Cardiac muscle cell (in vitro differentiated cells and primary cell): ENCODE data around the gene PTTG1IP2. TPM values are rescaled to one million over a fixed set of nuclear protein-coding genes. Genes with fewer than 3 reads are reported as not detected.
A peak's percentile ranks its signal among the peaks of the same experiment; 100 is the strongest.

ENCODE experiments used
- DNase-seq, 2 donors: peaks; one replicate each; pipeline versions ENCODE4 v3.0.0 to v3.0.0-alpha.2; 2010 to 2017; ENCODE audit warnings: low read depth in 1 of 2, low spot score in 1 of 2
- H3K27ac ChIP-seq: fragments of 200-600 bp; sonication (generic); 2 replicates; pipeline ENCODE4 v1.5.1; 2016
- H3K27me3 ChIP-seq: fragments of 200-600 bp; sonication (generic); 2 replicates; pipeline ENCODE4 v1.6.0; 2016; ENCODE audit warnings: control low read depth
- H3K36me3 ChIP-seq: fragments of 200-600 bp; sonication (generic); 2 replicates; pipeline ENCODE4 v1.5.1; 2016; ENCODE audit warnings: control low read depth
- H3K4me1 ChIP-seq: fragments of 200-600 bp; sonication (generic); 2 replicates; pipeline ENCODE4 v1.8.1; 2017; ENCODE audit warnings: low read depth, mild to moderate bottlenecking, mixed run types
- H3K4me3 ChIP-seq: fragments of 200-600 bp; sonication (generic); 2 replicates; pipeline ENCODE4 v1.5.1; 2016; ENCODE audit warnings: mild to moderate bottlenecking
- H3K9me3 ChIP-seq: fragments of 200-600 bp; sonication (generic); 2 replicates; pipeline ENCODE4 v1.5.1; 2017; ENCODE audit warnings: low read depth, mild to moderate bottlenecking, control low read depth
- polyA plus RNA-seq: library from polyadenylated mRNA; unstranded; fragments of >200 nt; fragmentation: Nextera tagmentation; extraction: Ambion mirVana; gene quantifications from 2 replicates; pipeline ENCODE4 v1.2.1, GENCODE V29; 2016
- total RNA-seq: library from RNA; depleted of rRNA; stranded (reverse); fragments of >200 nt; gene quantifications from 2 replicates; pipeline ENCODE4 v1.2.3, GENCODE V29; 2016
- TF ChIP-seq, protein P1 (sequence below): IDR thresholded peaks from 2 replicates; pipeline ENCODE4 v1.5.1; 2012; ENCODE audit warnings: low read depth, mild to moderate bottlenecking, low read length

PTTG1IP2 gene
- total and polyA plus RNA-seq, 2 experiments from 2014 or later = not detected

DNA sequence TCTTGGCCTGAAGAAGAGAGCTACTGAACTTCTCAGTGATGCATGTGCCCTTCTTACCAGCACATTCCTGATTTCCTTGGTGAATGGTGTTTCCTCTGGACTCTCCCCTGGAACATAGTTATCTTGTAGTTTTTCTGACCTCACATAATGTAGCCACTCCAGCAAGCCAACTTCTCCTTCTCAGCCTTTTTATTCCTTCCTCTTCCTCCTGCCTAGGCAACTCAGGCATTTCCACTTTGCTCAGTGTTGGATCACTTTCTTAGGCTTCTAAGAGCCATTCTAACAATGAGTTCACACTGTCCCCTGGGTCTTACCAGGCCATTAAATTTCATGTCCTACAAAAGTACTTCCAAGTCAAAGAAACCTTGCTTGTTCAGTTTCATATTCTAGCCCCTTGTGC lies 3.6 kb upstream of the PTTG1IP2 start:
- no peak overlapping the region for H3K27ac ChIP-seq
- no peaks in the 10 kb centered on the region for H3K9me3 ChIP-seq
- no peaks in the 10 kb centered on the region for H3K36me3 ChIP-seq
- TF ChIP-seq, protein P1, sequence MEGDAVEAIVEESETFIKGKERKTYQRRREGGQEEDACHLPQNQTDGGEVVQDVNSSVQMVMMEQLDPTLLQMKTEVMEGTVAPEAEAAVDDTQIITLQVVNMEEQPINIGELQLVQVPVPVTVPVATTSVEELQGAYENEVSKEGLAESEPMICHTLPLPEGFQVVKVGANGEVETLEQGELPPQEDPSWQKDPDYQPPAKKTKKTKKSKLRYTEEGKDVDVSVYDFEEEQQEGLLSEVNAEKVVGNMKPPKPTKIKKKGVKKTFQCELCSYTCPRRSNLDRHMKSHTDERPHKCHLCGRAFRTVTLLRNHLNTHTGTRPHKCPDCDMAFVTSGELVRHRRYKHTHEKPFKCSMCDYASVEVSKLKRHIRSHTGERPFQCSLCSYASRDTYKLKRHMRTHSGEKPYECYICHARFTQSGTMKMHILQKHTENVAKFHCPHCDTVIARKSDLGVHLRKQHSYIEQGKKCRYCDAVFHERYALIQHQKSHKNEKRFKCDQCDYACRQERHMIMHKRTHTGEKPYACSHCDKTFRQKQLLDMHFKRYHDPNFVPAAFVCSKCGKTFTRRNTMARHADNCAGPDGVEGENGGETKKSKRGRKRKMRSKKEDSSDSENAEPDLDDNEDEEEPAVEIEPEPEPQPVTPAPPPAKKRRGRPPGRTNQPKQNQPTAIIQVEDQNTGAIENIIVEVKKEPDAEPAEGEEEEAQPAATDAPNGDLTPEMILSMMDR = no peak
- no peaks in the 10 kb centered on the region for H3K27me3 ChIP-seq
- no peaks in the 10 kb centered on the region for H3K4me1 ChIP-seq
- no peak for DNase-seq
- no peak overlapping the region for H3K4me3 ChIP-seq

DNA sequence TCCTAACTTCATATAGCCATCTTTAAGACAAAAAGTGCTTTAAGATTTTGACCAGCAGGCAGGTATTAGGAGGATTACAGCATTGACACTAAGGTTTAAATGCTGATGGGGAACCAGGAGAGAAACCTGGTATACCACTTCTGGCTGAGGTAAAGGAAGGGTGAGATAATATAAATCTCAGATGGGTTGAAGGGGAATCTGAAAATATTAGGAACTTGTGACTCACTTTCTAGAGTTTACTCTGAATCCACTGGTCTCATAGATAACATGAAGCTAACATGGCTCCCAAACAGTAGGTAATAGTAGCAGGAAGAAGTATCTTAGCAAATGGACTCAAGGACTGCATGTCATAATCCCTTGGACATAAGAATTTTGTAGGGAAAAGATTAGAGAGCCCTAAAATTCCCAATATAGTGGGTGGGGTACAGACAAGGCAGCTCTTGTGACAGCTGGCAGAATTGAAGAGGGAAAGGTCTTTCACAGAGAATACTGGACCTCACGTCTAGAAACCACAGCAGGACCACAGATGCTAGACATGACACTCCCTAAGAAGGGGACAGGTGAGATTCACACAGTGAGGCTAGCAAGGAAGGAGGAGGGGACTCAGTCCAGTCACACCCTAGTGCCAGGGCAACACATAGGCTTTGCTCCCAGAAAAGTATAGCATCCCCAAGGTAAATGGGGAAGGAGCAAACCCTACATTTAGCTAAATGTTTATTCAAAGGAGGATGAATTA lies 3.5 kb downstream of the PTTG1IP2 start:
- no peaks in the 10 kb centered on the region for H3K27me3 ChIP-seq
- no peak for DNase-seq
- no peaks in the 10 kb centered on the region for H3K4me1 ChIP-seq
- H3K9me3 ChIP-seq = no peaks in the 10 kb centered on the region
- H3K27ac ChIP-seq = no peak overlapping the region
- TF ChIP-seq, protein P1 = no peak
- no peaks in the 10 kb centered on the region for H3K36me3 ChIP-seq
- H3K4me3 ChIP-seq = no peak overlapping the region

DNA sequence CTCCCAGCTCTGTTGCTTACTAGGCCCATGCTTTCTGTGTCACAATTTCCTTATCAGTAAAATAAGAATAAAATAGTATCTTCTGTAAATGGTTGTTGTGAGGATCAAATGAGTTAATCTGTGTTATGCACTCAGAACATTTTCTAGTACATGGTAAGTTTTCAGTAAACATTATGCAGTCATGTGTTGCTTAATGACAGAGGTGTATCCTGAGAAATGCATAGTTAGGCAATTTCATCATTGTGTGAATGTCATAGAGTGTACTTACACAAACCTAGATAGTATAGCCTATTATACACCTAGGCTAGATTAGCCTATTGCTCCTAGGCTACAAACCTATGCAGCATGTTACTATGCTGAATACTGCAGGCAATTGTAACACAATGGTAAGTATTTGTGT lies 4.4 kb downstream of the PTTG1IP2 start:
- Histone ChIP-seq H3K4me1 (no peaks in the 10 kb centered on the region), H3K27ac (no peak overlapping the region), H3K9me3 (no peaks in the 10 kb centered on the region), H3K27me3 (no peaks in the 10 kb centered on the region), H3K4me3 (no peak overlapping the region), H3K36me3 (no peaks in the 10 kb centered on the region)
- TF ChIP-seq, protein P1 = no peak
- DNase-seq = peak in 1 of 2 donors; percentile 22

DNA sequence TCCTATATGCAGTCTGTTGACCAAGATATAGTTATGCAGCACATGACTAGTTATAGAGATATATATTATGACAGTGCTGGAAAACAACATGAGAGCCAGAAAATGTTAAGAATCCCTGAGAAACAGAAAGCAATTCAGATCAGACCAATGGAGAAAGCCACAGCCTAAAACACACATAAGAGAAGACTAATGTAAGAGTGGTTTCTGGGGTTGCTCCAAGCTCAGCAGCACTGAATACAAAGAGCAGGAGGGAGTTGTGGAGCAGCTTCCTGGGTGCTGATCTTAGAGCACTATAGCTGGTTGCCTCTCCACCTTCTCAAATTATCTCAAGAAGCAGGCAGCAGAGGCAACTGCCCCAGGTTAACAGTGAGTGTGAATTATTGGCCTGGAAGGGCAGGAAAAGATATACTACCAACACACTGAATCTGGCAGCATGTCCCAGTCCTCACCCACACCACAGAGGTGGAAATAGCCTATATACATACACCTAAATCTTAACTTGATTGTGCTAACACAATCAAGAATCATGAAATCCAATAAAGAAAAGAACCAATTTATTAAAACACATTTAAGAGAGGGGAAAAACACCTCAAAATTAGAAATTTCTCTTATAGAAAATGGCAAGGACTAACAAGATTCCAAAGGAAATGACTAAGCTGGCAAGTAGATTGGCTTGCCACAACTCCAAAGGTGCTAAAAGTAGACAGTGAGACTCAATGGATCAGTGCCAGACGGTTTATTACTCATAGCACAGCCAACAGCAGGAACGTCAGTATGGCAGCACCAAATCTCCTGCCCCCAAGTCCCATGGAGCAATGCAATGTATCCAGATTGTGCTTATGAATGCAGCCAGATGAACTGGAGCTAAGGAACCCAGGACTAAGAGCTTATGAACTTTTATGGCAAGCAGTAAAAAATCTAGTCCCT lies 5.1 kb downstream of the PTTG1IP2 start:
- no peaks in the 10 kb centered on the region for H3K36me3 ChIP-seq
- no peak overlapping the region for H3K4me3 ChIP-seq
- H3K4me1 ChIP-seq = no peaks in the 10 kb centered on the region
- H3K27ac ChIP-seq = no peak overlapping the region
- H3K9me3 ChIP-seq = no peaks in the 10 kb centered on the region
- DNase-seq = peak in 1 of 2 donors; percentile 91
- TF ChIP-seq, protein P1 = no peak
- H3K27me3 ChIP-seq = no peaks in the 10 kb centered on the region

DNA sequence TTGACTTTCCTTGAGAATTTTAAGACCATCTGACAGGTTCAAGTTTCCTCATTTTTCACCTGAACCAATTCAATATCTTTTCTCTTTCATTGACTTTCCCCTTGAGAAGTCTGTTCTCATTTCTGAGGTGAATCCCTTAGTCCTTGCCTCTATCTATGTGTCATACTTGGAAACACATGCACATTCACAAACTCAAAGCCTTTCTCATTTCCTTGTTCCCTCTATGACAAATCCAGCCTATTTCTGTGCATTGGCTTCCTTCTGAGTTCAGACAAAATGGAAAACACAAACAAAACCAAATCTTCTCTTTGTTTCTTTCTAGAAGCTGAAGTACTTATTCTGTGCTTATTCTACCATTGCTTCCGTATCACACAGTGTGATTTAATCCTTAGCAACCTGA lies 13.8 kb downstream of the PTTG1IP2 start:
- no peaks in the 10 kb centered on the region for H3K36me3 ChIP-seq
- H3K9me3 ChIP-seq = no peaks in the 10 kb centered on the region
- no peak for DNase-seq
- no peaks in the 10 kb centered on the region for H3K4me1 ChIP-seq
- no peak overlapping the region for H3K4me3 ChIP-seq
- TF ChIP-seq, protein P1 = no peak
- H3K27ac ChIP-seq = no peak overlapping the region
- no peaks in the 10 kb centered on the region for H3K27me3 ChIP-seq
